Measurements from ENCODE around the gene LSAMP.

Gene LSAMP

DNA sequence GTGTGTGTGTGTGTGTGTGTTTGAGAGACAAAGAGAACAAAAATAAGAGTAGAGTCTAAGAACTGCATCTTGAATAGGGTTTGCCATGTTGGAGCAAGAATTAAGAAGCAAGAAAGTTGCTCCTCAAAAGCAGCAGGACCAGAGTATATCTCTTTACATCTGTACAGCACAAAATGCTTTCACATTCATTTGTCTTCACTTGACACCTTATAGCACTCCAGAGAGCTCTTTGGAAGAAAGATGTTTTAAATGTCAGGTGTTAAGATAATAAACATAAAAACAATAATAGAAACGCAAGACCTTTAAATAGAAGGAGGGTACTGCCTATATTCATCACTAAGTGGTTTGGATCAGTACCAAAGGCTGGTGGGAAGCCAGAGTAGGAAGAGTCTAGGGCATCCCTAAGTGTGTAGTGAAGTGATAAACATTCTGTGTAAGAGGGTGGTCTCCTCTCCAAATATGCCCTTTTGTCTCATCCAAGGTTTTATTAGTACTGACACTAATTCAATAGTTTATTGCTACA is 19.1 kb upstream of the LSAMP start:
- Histone ChIP-seq H3K36me3 (ENCODE audit: low read length) (no peaks in the 10 kb centered on the region), H3K9me2 (replicated peaks; ENCODE audit: insufficient read depth, low read length) (no peaks in the 10 kb centered on the region), H3K27me3 (ENCODE audit: low read length) (no peaks in the 10 kb centered on the region), H3K9ac (ENCODE audit: low read length) (no peak overlapping the region), H3K27ac (ENCODE audit: low read depth, low read length) (no peak overlapping the region), H2AFZ (ENCODE audit: low read depth, low read length, severe bottlenecking) (no peak overlapping the region), H3F3A (ENCODE audit: insufficient read depth) (no peaks in the 10 kb centered on the region), H3K79me2 (ENCODE audit: insufficient read depth, low read length) (no peaks in the 10 kb centered on the region), H3K4me3 (ENCODE audit: insufficient read depth, low read length, poor library complexity, severe bottlenecking) (no peak overlapping the region), H3K9me3 (ENCODE audit: insufficient read depth, low read length) (no peaks in the 10 kb centered on the region), H4K20me1 (ENCODE audit: low read depth, low read length) (no peaks in the 10 kb centered on the region), H3K4me2 (ENCODE audit: low read depth, low read length, poor library complexity, severe bottlenecking) (no peak overlapping the region)
- no peak for TF ChIP-seq EZH2phosphoT487 (conservative IDR thresholded peaks at IDR 0.05; ENCODE audit: low read length)
- TF ChIP-seq, protein P1, sequence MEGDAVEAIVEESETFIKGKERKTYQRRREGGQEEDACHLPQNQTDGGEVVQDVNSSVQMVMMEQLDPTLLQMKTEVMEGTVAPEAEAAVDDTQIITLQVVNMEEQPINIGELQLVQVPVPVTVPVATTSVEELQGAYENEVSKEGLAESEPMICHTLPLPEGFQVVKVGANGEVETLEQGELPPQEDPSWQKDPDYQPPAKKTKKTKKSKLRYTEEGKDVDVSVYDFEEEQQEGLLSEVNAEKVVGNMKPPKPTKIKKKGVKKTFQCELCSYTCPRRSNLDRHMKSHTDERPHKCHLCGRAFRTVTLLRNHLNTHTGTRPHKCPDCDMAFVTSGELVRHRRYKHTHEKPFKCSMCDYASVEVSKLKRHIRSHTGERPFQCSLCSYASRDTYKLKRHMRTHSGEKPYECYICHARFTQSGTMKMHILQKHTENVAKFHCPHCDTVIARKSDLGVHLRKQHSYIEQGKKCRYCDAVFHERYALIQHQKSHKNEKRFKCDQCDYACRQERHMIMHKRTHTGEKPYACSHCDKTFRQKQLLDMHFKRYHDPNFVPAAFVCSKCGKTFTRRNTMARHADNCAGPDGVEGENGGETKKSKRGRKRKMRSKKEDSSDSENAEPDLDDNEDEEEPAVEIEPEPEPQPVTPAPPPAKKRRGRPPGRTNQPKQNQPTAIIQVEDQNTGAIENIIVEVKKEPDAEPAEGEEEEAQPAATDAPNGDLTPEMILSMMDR (IDR thresholded peaks at IDR 0.05; ENCODE audit: insufficient read depth, low read length, poor library complexity, severe bottlenecking) = no peak

DNA sequence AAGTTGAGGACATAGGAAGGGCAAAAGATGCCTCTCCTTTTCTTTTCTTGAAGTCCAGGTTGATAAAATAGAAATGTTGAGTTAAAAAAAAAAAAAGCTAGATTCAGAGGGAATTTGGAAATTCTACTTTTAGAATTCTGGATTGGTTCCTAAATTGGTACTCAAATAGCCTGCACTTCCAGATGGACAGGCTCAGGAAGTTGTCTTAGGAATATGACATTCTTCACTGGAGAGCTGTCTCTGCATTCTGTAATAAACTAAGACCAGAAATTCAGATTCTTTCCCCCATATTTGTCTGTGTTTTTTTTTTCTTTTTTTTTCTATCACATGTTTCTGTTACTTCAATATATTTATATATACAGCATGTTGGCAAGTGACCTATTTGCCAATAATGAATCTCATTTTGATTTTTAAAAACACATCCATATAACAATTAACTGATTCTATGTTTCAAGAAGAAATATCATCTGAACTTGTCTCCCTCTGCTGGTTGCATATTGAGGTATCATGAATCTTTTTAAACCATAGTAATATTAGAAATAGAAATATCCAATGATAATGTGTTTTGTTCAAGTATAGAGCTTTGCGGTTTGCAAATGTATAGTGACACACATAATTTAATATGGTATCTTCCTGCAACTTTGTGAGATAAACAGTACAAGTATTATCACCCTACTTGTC is 8.5 kb upstream of the LSAMP start:
- Histone ChIP-seq H3K27me3 (ENCODE audit: low read length) (no peaks in the 10 kb centered on the region), H3K9me2 (replicated peaks; ENCODE audit: insufficient read depth, low read length) (no peaks in the 10 kb centered on the region), H3K9ac (ENCODE audit: low read length) (no peak overlapping the region), H3K9me3 (ENCODE audit: insufficient read depth, low read length) (no peaks in the 10 kb centered on the region), H4K20me1 (ENCODE audit: low read depth, low read length) (no peaks in the 10 kb centered on the region), H2AFZ (ENCODE audit: low read depth, low read length, severe bottlenecking) (no peak overlapping the region), H3K36me3 (ENCODE audit: low read length) (no peaks in the 10 kb centered on the region), H3K27ac (ENCODE audit: low read depth, low read length) (no peak overlapping the region), H3K79me2 (ENCODE audit: insufficient read depth, low read length) (no peaks in the 10 kb centered on the region), H3F3A (ENCODE audit: insufficient read depth) (no peaks in the 10 kb centered on the region), H3K4me2 (ENCODE audit: low read depth, low read length, poor library complexity, severe bottlenecking) (no peak overlapping the region), H3K4me3 (ENCODE audit: insufficient read depth, low read length, poor library complexity, severe bottlenecking) (no peak overlapping the region)
- TF ChIP-seq, protein P1 (IDR thresholded peaks at IDR 0.05; ENCODE audit: insufficient read depth, low read length, poor library complexity, severe bottlenecking) = no peak
- TF ChIP-seq EZH2phosphoT487 (conservative IDR thresholded peaks at IDR 0.05; ENCODE audit: low read length) = no peak

DNA sequence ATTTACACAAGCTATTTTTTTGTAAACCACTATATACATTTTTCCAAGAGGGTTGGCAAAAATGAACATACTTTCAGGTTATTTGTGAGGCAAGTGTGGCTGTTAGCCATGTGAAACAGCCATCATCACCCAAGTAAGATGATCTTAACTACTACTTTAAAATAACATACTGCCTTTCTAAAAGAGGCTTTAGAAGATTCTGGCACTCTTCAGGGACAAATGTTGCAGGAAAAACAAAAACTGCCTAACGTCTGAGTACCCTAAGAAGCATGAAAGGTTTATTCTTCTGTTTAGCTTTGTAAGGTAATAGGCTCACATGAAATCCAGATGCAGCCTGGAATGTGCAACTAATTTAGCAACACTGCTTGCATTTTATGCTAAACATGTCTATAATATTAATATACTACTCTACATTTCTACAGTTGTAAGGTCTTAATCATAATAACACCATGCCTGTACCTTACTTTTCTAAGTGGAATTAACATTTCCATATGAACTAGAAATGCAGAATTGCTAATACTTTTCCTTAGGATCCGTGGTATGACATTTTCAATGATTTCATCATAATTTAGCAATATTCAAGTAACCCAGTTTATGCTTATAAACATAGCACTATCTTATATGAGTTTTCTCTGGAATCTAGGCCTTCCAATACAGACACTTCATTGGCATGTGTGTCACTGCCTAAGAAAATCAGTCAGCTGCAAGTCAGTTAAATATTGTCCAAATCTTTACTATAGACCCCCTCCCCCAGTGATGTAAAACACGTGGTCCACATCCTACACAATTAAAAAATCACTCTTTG is 4.5 kb upstream of the LSAMP start:
- TF ChIP-seq, protein P1 (IDR thresholded peaks at IDR 0.05; ENCODE audit: insufficient read depth, low read length, poor library complexity, severe bottlenecking) = no peak
- TF ChIP-seq EZH2phosphoT487 (conservative IDR thresholded peaks at IDR 0.05; ENCODE audit: low read length) = no peak
- no peak overlapping the region for H3K4me2 ChIP-seq (ENCODE audit: low read depth, low read length, poor library complexity, severe bottlenecking)
- no peaks in the 10 kb centered on the region for H3K9me2 ChIP-seq (replicated peaks; ENCODE audit: insufficient read depth, low read length)
- H3F3A ChIP-seq (ENCODE audit: insufficient read depth) = no peaks in the 10 kb centered on the region
- no peaks in the 10 kb centered on the region for H3K36me3 ChIP-seq (ENCODE audit: low read length)
- no peak overlapping the region for H2AFZ ChIP-seq (ENCODE audit: low read depth, low read length, severe bottlenecking)
- no peaks in the 10 kb centered on the region for H4K20me1 ChIP-seq (ENCODE audit: low read depth, low read length)
- H3K27me3 ChIP-seq (ENCODE audit: low read length) = no peaks in the 10 kb centered on the region
- no peak overlapping the region for H3K9ac ChIP-seq (ENCODE audit: low read length)
- no peaks in the 10 kb centered on the region for H3K79me2 ChIP-seq (ENCODE audit: insufficient read depth, low read length)
- H3K4me3 ChIP-seq (ENCODE audit: insufficient read depth, low read length, poor library complexity, severe bottlenecking) = no peak overlapping the region
- H3K27ac ChIP-seq (ENCODE audit: low read depth, low read length) = no peak overlapping the region
- H3K9me3 ChIP-seq (ENCODE audit: insufficient read depth, low read length) = no peaks in the 10 kb centered on the region
